Kidney glomerular epithelial cell (primary cell): Measurements from ENCODE around the gene MOSPD3.
"Not testable (repeated sequence)": the region's sequence is repeated elsewhere in the genome, so short reads cannot be mapped to it uniquely, and the experiment has no call there.

Experiments used
- DNase-seq: peaks from one replicate; lab custom pipeline; 2025; lab: John Stamatoyannopoulos, UW

MOSPD3 gene

DNA sequence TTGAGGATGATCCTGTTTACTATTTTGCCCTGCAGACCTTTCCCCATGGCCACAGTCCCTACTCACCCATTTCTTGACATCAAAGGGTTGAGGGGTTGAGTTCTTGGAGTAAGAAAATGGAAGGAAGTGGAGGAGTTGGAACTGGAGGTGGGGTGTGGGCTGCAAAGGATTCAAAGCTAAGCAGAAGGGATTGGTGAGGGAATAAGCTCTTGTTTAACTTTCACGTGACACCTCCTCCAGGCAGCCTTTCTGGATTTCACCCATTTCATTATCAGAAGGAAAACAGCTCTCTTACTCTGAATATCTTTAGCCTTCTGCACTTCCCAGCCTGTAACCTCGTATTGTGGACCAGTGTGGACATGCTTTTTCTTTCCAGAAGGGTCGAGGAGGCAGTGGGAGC, 13.7 kb downstream of the MOSPD3 start:
- no peak for DNase-seq

GRCh38 chr7:100626530-100627237, 14.3 kb downstream of the MOSPD3 start:
- DNase-seq = no peak

DNA sequence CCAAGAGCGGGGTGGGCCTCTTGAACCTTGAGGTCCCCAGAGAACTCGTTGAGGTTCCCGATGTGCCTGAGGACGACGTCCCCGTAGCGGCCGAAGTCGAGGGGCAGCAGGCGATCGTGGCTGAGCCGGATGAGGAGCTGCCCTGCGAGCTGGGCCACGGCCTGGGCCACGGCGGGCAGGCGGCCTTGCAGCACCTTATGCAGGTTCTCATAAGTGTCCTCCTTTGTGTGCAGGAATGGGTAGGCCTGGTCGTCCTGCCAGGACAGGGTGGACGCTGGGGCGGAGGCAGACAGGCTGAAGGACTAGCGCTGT, 14.9 kb downstream of the MOSPD3 start:
- no peak for DNase-seq

- no peak for DNase-seq
Observed at GRCh38 chr7:100629117-100629716, 16.9 kb downstream of the MOSPD3 start.

DNA sequence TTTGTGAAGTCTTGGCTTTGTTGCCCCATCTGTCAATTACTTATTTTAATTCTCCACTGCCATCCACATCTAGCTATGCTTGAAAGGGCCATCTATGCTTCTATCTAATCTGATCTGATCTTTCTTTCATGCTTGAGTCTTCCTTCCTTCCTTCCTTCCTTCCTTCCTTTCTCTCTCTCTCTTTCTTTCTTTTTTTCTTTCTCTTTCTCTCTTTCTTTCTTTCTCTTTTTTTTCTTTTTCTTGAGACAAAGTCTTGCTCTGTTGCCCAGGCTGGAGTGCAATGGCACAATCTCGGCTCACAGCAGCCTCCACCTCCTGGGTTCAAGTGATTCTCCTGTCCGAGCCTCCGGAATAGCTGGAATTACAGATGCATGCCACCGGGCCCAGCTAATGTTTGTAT, 17.7 kb downstream of the MOSPD3 start:
- DNase-seq = no peak

DNA sequence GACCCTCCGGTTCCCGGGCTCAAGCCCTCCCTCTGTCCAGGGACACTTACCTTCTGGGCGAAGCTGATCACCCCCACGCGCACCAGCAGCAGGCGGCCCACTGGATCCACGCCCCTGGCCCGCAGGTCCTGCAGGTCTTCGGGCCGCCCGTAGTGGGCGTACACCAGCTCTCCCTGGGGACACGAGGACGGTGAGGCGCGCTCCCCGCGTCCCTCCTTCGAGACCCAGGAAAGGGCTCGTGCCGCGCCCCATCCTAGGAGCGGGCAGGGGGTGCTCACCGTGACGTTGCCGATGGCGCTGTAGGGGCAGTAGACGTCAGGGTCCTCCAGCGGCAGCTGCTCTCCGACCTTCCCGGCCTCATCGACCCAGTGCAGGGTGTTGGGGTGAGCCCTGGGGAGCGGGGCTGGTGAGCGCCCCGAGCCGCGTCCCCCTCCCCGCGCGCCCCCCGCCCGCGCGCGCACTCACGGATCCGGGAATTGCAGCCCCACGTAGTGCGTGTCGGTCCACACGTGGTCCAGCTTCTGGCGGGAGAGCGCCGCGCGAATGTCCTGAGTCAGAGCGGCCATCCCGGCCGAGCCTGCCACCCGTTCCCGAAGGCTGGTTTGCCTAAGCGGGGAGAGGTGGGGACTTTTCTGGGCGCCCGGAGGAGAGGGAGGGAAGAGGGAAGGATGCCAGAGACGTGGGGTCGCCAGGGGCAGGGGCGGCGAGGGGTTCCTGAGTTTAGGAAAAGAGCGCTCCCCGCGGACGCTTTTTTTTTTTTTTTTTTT, 20.8 kb downstream of the MOSPD3 start:
- DNase-seq = no peak

DNA sequence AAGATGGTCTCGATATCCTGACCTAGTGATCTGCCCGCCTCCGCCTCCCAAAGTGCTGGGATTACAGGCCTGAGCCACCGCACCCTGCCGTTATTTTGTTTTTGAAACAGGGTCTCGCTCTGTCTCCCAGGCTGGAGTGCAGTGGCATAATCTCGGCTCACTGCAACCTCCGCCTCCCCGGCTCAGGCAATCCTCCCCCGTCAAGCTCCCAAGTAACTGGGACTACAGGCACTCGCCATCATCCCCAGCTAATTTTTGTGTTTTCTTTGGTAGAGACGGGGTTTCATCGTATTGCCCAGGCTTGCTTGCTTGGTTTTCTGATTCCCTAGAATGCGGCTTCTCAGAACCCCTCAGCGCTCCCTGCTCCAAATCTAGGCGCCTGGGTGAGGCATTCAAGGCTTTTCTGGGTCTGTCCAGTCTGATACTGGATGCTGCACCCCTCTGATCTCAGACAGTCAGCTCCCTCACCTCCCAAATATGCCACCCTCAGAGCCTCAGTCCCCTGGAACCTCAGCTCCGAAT, 27.7 kb downstream of the MOSPD3 start:
- no peak for DNase-seq

GRCh38 chr7:100640517-100641440, 28.4 kb downstream of the MOSPD3 start:
- DNase-seq = no peak

- no peak for DNase-seq
Observed at GRCh38 chr7:100641463-100641859, 29.1 kb downstream of the MOSPD3 start, which contains the start of gene TFR2. Gene TFR2, minus strand, starts transcription at chr7:100641552. Its CDS starts 43 bp downstream, at chr7:100641509.

- DNase-seq = no peak
Observed at GRCh38 chr7:100641860-100642533, 29.7 kb downstream of the MOSPD3 start.

DNA sequence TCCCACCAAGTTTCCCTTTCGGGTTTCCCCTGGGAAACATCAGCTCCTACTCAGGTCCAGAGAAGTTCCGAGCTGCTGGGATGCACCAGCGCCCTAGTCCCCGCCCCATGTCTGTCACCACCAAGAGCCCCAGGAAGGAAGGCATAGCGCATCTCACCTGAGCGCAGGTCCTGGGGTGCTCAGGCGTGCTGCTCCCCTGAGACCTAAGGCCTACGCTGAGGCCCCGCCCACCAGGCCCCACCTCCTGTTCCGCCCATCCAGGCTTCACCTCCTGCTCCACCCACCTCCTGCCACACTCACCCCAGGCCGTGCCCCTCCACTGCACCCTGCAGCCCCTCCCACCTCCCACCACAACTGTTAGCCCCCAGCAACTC, 30.2 kb downstream of the MOSPD3 start:
- DNase-seq = no peak

DNA sequence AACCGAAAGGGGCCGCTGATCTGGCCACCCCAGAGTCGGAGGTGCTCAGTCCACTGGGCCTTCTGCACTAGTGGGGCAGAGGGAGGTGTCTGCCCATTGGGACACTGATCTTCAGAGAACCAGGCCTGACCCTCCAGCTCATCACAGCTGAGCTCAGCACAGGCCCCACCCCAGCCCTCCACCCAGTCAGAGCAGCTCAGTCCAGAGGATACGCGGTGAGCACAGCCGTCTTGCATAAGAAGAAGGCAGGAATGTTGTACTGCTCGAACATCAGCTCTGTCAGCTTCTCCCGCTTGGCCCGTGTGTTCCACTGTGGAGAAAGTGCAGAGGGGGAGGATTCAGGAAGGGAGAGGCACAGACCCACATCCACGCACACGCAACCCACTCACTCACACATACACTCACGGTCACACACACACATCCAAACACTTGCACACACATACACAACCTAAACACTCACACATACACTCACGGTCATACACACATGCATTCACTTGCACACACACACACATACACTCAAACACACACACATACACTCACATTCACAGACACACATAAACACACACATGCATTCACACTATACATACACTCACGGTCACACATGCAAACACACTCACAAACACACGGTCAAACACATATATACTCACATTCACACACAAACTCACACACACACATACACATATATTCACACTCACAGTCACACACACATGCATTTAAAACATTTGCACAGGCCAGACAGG, 37.7 kb downstream of the MOSPD3 start:
- no peak for DNase-seq

- no peak for DNase-seq
Observed at GRCh38 chr7:100654908-100655831, 42.8 kb downstream of the MOSPD3 start.

- no peak for DNase-seq
Observed at GRCh38 chr7:100655908-100656674, 43.8 kb downstream of the MOSPD3 start, which contains the start of gene ACTL6B. Gene ACTL6B, minus strand, starts transcription at chr7:100656448. Its CDS starts 94 bp downstream, at chr7:100656354.

DNA sequence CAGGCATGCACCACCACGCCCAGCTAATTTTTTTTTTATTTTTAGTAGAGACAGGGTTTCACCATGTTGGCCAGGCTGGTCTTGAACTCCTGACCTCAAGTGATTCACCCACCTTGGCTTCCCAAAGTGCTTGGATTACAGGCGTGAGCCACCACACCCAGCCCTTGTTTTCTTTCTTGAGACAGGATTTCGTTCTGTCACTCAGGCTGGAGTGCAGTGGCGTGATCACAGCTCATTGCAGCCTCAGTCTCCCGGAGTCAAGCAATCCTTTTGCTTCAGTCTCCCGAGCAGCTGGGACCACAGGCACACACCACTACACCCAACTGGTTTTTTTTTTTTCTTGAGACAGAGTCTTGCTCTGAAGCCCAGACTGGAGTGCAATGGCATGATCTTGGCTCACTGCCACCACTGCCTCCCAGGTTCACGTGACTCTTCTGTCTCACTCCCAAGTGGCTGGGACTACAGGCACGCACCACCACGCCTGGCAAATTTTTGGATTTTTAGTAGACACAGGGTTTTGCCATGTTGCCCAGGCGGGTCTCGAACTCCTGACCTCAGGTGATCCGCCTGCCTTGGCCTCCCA, 49.9 kb downstream of the MOSPD3 start:
- DNase-seq = not testable (repeated sequence)
